PC-3 (cell line): Measurements from ENCODE around the gene TGFB2.

ENCODE experiments used
- EZH2 ChIP-seq: fragments of 300-600 bp; sonication (generic); IDR thresholded peaks from one replicate; pipeline ENCODE4 v1.6.1; 2017; ENCODE audit warnings: antibody characterized with exemption, mild to moderate bottlenecking, low read length; ENCODE audit not compliant: unreplicated experiment
- EZH2phosphoT487 ChIP-seq: fragments of 300-600 bp; sonication (generic); IDR thresholded peaks from 2 replicates; pipeline ENCODE4 v1.6.1; 2018; ENCODE audit warnings: mild to moderate bottlenecking, antibody characterized with exemption, low read length, borderline replicate concordance
- TF ChIP-seq, protein P1 (sequence below): fragments of 300-600 bp; sonication (generic); conservative IDR thresholded peaks from 2 replicates; pipeline ENCODE4 v1.5.1; 2017; ENCODE audit warnings: antibody characterized with exemption, low read depth, mild to moderate bottlenecking, low read length

DNA sequence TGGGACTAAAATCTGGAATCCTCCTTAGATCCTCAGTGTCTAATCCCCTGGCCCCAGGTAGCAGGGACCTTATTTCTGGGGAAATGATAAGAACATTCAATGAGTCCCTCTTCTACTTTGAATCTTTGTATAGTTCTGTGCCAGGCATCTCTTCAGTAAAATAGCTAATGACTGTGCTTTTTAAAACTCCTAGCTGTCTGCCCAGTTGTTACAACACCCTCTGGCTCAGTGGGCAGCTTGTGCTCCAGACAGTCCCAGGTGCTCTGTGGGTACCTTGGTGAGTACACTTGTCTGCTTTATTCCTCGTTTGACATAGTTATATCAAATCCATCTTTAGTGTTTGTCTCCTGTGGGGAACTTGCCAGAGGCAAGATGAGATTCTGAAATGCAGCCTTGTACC is 18.0 kb downstream of the TGFB2 start:
- TF ChIP-seq, protein P1, sequence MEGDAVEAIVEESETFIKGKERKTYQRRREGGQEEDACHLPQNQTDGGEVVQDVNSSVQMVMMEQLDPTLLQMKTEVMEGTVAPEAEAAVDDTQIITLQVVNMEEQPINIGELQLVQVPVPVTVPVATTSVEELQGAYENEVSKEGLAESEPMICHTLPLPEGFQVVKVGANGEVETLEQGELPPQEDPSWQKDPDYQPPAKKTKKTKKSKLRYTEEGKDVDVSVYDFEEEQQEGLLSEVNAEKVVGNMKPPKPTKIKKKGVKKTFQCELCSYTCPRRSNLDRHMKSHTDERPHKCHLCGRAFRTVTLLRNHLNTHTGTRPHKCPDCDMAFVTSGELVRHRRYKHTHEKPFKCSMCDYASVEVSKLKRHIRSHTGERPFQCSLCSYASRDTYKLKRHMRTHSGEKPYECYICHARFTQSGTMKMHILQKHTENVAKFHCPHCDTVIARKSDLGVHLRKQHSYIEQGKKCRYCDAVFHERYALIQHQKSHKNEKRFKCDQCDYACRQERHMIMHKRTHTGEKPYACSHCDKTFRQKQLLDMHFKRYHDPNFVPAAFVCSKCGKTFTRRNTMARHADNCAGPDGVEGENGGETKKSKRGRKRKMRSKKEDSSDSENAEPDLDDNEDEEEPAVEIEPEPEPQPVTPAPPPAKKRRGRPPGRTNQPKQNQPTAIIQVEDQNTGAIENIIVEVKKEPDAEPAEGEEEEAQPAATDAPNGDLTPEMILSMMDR, result no peak
- TF ChIP-seq EZH2, result no peak
- no peak for TF ChIP-seq EZH2phosphoT487
